A549 (cell line): ENCODE results near the gene LRRC2. TPM values are rescaled to one million over a fixed set of nuclear protein-coding genes. Genes with fewer than 3 reads are reported as not detected.

ENCODE experiments used
- ATAC-seq, 2 experiments: fragments of 200-7000 bp in 1 of 2; fragments of >200 bp in 1 of 2; cut with Nextera tagmentation in 1 of 2; cut with Tn5 transposase in 1 of 2; 3 replicates each; pipeline versions ENCODE4 v1.8.0 to v1.9.1; 2018 to 2020; ENCODE audit warnings: mild to moderate bottlenecking in 1 of 2, moderate library complexity in 1 of 2
- CTCF ChIA-PET: fragments of 300-600 bp; sonication (Branson Sonifier 250); formaldehyde crosslinking; extraction: SDS; loops from one replicate; lab custom pipeline; 2021; ENCODE audit warnings: antibody characterized with exemption, inconsistent platforms; lab: Yijun Ruan, JAX
- POLR2A ChIA-PET: fragments of 350-600 bp; formaldehyde crosslinking; extraction: SDS; loops from one replicate; lab custom pipeline; 2021; ENCODE audit warnings: antibody characterized with exemption, inconsistent platforms; lab: Yijun Ruan, JAX
- DNase-seq, 2 experiments: peaks; one replicate each; pipeline versions ENCODE4 v3.0.0 to v3.0.0-alpha.2; 2011 to 2016; ENCODE audit warnings: low read depth in 1 of 2, low spot score in 1 of 2
- FAIRE-seq: peaks from 2 replicates; lab custom pipeline; 2011; peaks lifted over from hg19 to GRCh38; lab: Jason Lieb, UNC
- H3K27ac ChIP-seq, 2 experiments: fragments of >200 bp; sonication (Bioruptor Twin); formaldehyde crosslinking; 3 replicates each; pipeline ENCODE4 v1.5.1; 2016 to 2017
- H3K4me1 ChIP-seq: fragments of >200 bp; sonication (Bioruptor Twin); formaldehyde crosslinking; 3 replicates; pipeline ENCODE4 v1.6.1; 2016
- H3K4me2 ChIP-seq: fragments of >200 bp; sonication (Bioruptor Twin); formaldehyde crosslinking; 3 replicates; pipeline ENCODE4 v1.6.1; 2016
- H3K4me3 ChIP-seq: fragments of >200 bp; sonication (Bioruptor Twin); formaldehyde crosslinking; 3 replicates; pipeline ENCODE4 v1.5.1; 2016
- H3K9me3 ChIP-seq: fragments of >200 bp; sonication (Bioruptor Twin); formaldehyde crosslinking; 3 replicates; pipeline ENCODE4 v1.6.1; 2016
- BCL3 ChIP-seq: fragments of >200 bp; sonication (Bioruptor Twin); formaldehyde crosslinking; IDR thresholded peaks from 3 replicates; pipeline ENCODE4 v1.6.1; 2016
- CBX2 ChIP-seq: fragments of 200-600 bp; sonication (generic); IDR thresholded peaks from 2 replicates; pipeline ENCODE4 v1.6.1; 2016; ENCODE audit warnings: low read depth, mild to moderate bottlenecking, borderline replicate concordance
- CEBPB ChIP-seq, 2 experiments: fragments of >200 bp in 1 of 2; sonication (Bioruptor Twin) in 1 of 2; formaldehyde crosslinking in 1 of 2; IDR thresholded peaks; 2 replicates each; pipeline ENCODE4 v1.6.1; 2012 to 2016
- E2F6 ChIP-seq: IDR thresholded peaks from 2 replicates; pipeline ENCODE4 v1.6.1; 2012; ENCODE audit warnings: low read depth, borderline replicate concordance
- EHMT2 ChIP-seq: fragments of 200-600 bp; sonication (generic); IDR thresholded peaks from 2 replicates; pipeline ENCODE4 v1.6.1; 2016; ENCODE audit warnings: antibody characterized with exemption, low read depth, mild to moderate bottlenecking, moderate library complexity
- EP300 ChIP-seq, 2 experiments: fragments of >200 bp; sonication (Bioruptor Twin); formaldehyde crosslinking; IDR thresholded peaks; 2 replicates in 1 of 2; 3 replicates in 1 of 2; pipeline ENCODE4 v1.6.1; 2016 to 2017
- FOSB ChIP-seq: fragments of 250-450 bp; sonication (Bioruptor Pico); IDR thresholded peaks from 2 replicates; pipeline ENCODE4 v1.5.0; 2020; ENCODE audit warnings: mild to moderate bottlenecking, moderate library complexity
- HOXA7 ChIP-seq: fragments of 250-450 bp; sonication (Bioruptor Pico); IDR thresholded peaks from 2 replicates; pipeline ENCODE4 v1.5.0; 2020; ENCODE audit warnings: mild to moderate bottlenecking, moderate library complexity
- HOXB5 ChIP-seq: fragments of 250-450 bp; sonication (Bioruptor Pico); IDR thresholded peaks from 2 replicates; pipeline ENCODE4 v1.5.0; 2020; ENCODE audit warnings: mild to moderate bottlenecking, moderate library complexity
- KDM5A ChIP-seq: fragments of 200-600 bp; sonication (generic); IDR thresholded peaks from 2 replicates; pipeline ENCODE4 v1.6.1; 2016; ENCODE audit warnings: antibody characterized with exemption, mild to moderate bottlenecking
- MAFK ChIP-seq: fragments of 450-650 bp; IDR thresholded peaks from 2 replicates; pipeline ENCODE4 v1.6.1; 2014; ENCODE audit not compliant: partially characterized antibody
- MAZ ChIP-seq: fragments of 150-350 bp; IDR thresholded peaks from 2 replicates; pipeline ENCODE4 v1.6.1; 2014; ENCODE audit warnings: antibody characterized with exemption, low read depth, low read length, borderline replicate concordance
- MYC ChIP-seq: IDR thresholded peaks from 2 replicates; pipeline ENCODE4 v1.6.1; 2012; ENCODE audit warnings: mild to moderate bottlenecking, inconsistent platforms, low read length, improper control_type of control experiment, borderline replicate concordance
- NFE2L2 ChIP-seq: fragments of 150-350 bp; conservative IDR thresholded peaks from 2 replicates; pipeline ENCODE4 v1.6.1; 2014; ENCODE audit warnings: low read length
- PHF8 ChIP-seq: fragments of 200-600 bp; sonication (generic); IDR thresholded peaks from 2 replicates; pipeline ENCODE4 v1.6.1; 2016; ENCODE audit warnings: low read depth, mild to moderate bottlenecking, antibody characterized with exemption, moderate library complexity, borderline replicate concordance
- POLR2A ChIP-seq: IDR thresholded peaks from 2 replicates; pipeline ENCODE4 v1.6.1; 2012; ENCODE audit warnings: mild to moderate bottlenecking, low read length
- RAD21 ChIP-seq, 2 experiments: fragments of >200 bp in 1 of 2; sonication (Bioruptor Twin) in 1 of 2; formaldehyde crosslinking in 1 of 2; IDR thresholded peaks in 1 of 2; conservative IDR thresholded peaks in 1 of 2; 2 replicates in 1 of 2; 3 replicates in 1 of 2; pipeline ENCODE4 v1.6.1; 2012 to 2018; ENCODE audit warnings: inconsistent platforms in 1 of 2
- RCOR1 ChIP-seq: fragments of 150-350 bp; IDR thresholded peaks from 2 replicates; pipeline ENCODE4 v1.6.1; 2014; ENCODE audit warnings: antibody characterized with exemption, low read length, low read depth
- SMC3 ChIP-seq: fragments of >200 bp; sonication (Bioruptor Twin); formaldehyde crosslinking; IDR thresholded peaks from 3 replicates; pipeline ENCODE4 v1.6.1; 2018; ENCODE audit warnings: inconsistent platforms
- TFCP2L1 ChIP-seq: fragments of 250-450 bp; sonication (Bioruptor Pico); IDR thresholded peaks from 2 replicates; pipeline ENCODE4 v1.5.0; 2021; ENCODE audit warnings: mild to moderate bottlenecking
- TP53 ChIP-seq: fragments of 250-450 bp; sonication (Bioruptor Pico); IDR thresholded peaks from 2 replicates; pipeline ENCODE4 v1.5.0; 2021; ENCODE audit warnings: mild to moderate bottlenecking, moderate library complexity
- USF2 ChIP-seq: fragments of 450-650 bp; IDR thresholded peaks from 2 replicates; pipeline ENCODE4 v1.6.1; 2014; ENCODE audit warnings: antibody characterized with exemption
- ZC3H11A ChIP-seq: fragments of 450-650 bp; IDR thresholded peaks from 2 replicates; pipeline ENCODE4 v1.6.1; 2014; ENCODE audit warnings: antibody characterized with exemption, mild to moderate bottlenecking
- ZFP36 ChIP-seq: fragments of 450-650 bp; IDR thresholded peaks from 2 replicates; pipeline ENCODE4 v1.6.1; 2014; ENCODE audit warnings: borderline replicate concordance; ENCODE audit not compliant: partially characterized antibody
- ZNF302 ChIP-seq: fragments of 250-450 bp; sonication (Bioruptor Pico); IDR thresholded peaks from 2 replicates; pipeline ENCODE4 v1.9.0; 2021; ENCODE audit warnings: inconsistent platforms, mild to moderate bottlenecking, moderate library complexity
- ZSCAN20 ChIP-seq: fragments of 250-450 bp; sonication (Bioruptor Pico); IDR thresholded peaks from 2 replicates; pipeline ENCODE4 v1.8.0; 2022; ENCODE audit warnings: mild to moderate bottlenecking, moderate library complexity
- WGBS: methylation state at CpG from one replicate; pipeline ENCODE4 v1.1.6; 2017; ENCODE audit errors: missing lambda C conversion rate; 5-methylcytosine and 5-hydroxymethylcytosine counted together
- polyA plus RNA-seq, 4 experiments: library from polyadenylated mRNA; depleted of rRNA in 3 of 4; stranded (reverse); fragments of >200 nt; fragmentation: RNase III in 1 of 4; extraction: RNeasy Plus Mini Kit Qiagen cat#74134 plus additional on column Dnase treatment in 1 of 4; gene quantifications; 2 replicates in 3 of 4; 3 replicates in 1 of 4; pipeline ENCODE4 v1.2.3, GENCODE V29; 2011 to 2017
- TF ChIP-seq, protein P1 (sequence below): IDR thresholded peaks from 2 replicates; pipeline ENCODE4 v1.6.1; 2012

The LRRC2 gene
- polyA plus RNA-seq, 2 of the 4 experiments (the other 2 are of a cell fraction), result not detected

DNA sequence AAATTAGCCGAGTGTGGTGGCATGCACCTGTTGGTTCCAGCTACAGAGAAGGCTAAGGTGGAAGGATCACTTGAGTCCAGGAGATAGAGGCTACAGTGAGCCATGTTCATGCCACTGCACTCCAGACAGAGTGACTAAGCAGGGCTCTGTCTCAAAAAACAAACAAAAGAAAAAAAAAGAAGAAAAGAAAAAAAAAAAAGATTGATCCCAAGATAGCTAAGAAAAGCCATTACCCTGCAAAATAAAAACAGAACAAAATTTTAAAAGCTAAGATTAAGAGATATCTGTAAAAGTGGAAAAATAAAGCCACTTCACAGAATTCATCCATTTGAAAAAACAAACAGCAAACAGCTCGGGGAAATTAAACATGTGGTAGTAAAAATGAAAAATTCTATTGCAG is 23.8 kb downstream of the LRRC2 start:
- Histone ChIP-seq H3K4me3 (no peak overlapping the region), H3K9me3 (no peaks in the 10 kb centered on the region), H3K4me2 (0 out of 3 replicates have a peak overlapping the region, but pooled peaks have one; percentile 19), H3K27ac (peak overlapping the region in 1 of 2 experiments; percentile 25; a peak in 1 of 6 replicates), H3K4me1 (peaks cover 6% of the 10 kb centered on the region; the same call in 1 of the 3 replicates)
- WGBS, result 44% methylated on average over 2 of the region's 2 CpGs
- ATAC-seq (no peak), DNase-seq (no peak), FAIRE-seq (no peak)
- POLR2A ChIA-PET, result interaction anchor here (0.7 kb wide), 1 partner anchor 161 kb away, joined by 3 read pairs; no protein-coding TSS in a partner anchor
- CTCF ChIA-PET, result interaction anchor here (0.5 to 4.0 kb wide), 3 partner anchors 16 to 192 kb away, joined by 3 to 20 read pairs (median 8); no protein-coding TSS in a partner anchor
- TF ChIP-seq CBX2 (no peak), MYC (no peak), PHF8 (no peak), FOSB (CRISPR knock-in tag) (no peak), HOXB5 (CRISPR knock-in tag) (no peak), HOXA7 (CRISPR knock-in tag) (no peak), NFE2L2 (no peak), TP53 (CRISPR knock-in tag) (no peak), USF2 (no peak), ZSCAN20 (CRISPR knock-in tag) (no peak)

GRCh38 chr3:46541835-46542234 is 24.3 kb downstream of the LRRC2 start:
- POLR2A ChIA-PET, result interaction anchor here (0.7 kb wide), 1 partner anchor 162 kb away, joined by 3 read pairs; no protein-coding TSS in a partner anchor
- ATAC-seq, result no peak
- TF ChIP-seq BCL3 (no peak), MAZ (no peak), ZFP36 (no peak), EHMT2 (no peak), FOSB (CRISPR knock-in tag) (no peak), KDM5A (no peak), TFCP2L1 (CRISPR knock-in tag) (no peak), ZSCAN20 (CRISPR knock-in tag) (no peak), CEBPB (IDR thresholded peaks at IDR 0.05) (no peak), SMC3 (no peak), ZC3H11A (no peak), ZNF302 (no peak), RCOR1 (no peak), POLR2A (no peak), EP300 (IDR thresholded peaks at IDR 0.05) (no peak), USF2 (no peak), RAD21 (conservative IDR thresholded peaks at IDR 0.05 in 1 of 2, IDR thresholded peaks at IDR 0.05 in 1 of 2) (no peak), MAFK (no peak), E2F6 (no peak)
- TF ChIP-seq, protein P1, sequence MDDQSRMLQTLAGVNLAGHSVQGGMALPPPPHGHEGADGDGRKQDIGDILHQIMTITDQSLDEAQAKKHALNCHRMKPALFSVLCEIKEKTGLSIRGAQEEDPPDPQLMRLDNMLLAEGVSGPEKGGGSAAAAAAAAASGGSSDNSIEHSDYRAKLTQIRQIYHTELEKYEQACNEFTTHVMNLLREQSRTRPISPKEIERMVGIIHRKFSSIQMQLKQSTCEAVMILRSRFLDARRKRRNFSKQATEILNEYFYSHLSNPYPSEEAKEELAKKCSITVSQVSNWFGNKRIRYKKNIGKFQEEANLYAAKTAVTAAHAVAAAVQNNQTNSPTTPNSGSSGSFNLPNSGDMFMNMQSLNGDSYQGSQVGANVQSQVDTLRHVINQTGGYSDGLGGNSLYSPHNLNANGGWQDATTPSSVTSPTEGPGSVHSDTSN, result no peak
- TF ChIP-seq, all 56 proteins: peak for 0
- Histone ChIP-seq H3K4me2 (0 out of 3 replicates have a peak overlapping the region, but pooled peaks have one; percentile 19), H3K27ac (no peak overlapping the region), H3K9me3 (no peaks in the 10 kb centered on the region), H3K4me1 (peaks cover 6% of the 10 kb centered on the region; the same call in 1 of the 3 replicates), H3K4me3 (no peak overlapping the region)
- CTCF ChIA-PET, result interaction anchor here (0.8 to 4.0 kb wide), 3 partner anchors 16 to 529 kb away, joined by 3 to 20 read pairs (median 8); no protein-coding TSS in a partner anchor
- 100% methylated on average over 1 of the region's 1 CpG for WGBS
- DNase-seq (no peak), FAIRE-seq (no peak)
